Activated CD4-positive, alpha-beta memory T cell treated with anti-CD3 and anti-CD28 coated beads for 36 hours (primary cell): ENCODE measurements around the gene PHB1. TPM values are rescaled to one million over a fixed set of nuclear protein-coding genes. Genes with fewer than 3 reads are reported as not detected.
A peak's percentile ranks its signal among the peaks of the same experiment; 100 is the strongest.

Experiments used
- CTCF ChIA-PET: fragments of 350-600 bp; sonication (Branson Sonifier 250); formaldehyde crosslinking; loops from one replicate; lab custom pipeline; 2021; ENCODE audit warnings: antibody characterized with exemption, inconsistent platforms; lab: Charles Lee
- POLR2A ChIA-PET: fragments of 350-600 bp; sonication (Branson Sonifier 250); formaldehyde crosslinking; loops from one replicate; lab custom pipeline; 2021; ENCODE audit warnings: antibody characterized with exemption; lab: Charles Lee
- DNase-seq: peaks from one replicate; pipeline ENCODE4 v3.0.0-alpha.2; 2020
- H3K27ac Mint-ChIP-seq: one replicate; pipeline ENCODE4 v1.8.0; 2021; ENCODE audit warnings: mixed read lengths
- H3K27me3 Mint-ChIP-seq: one replicate; pipeline ENCODE4 v1.8.0; 2021; ENCODE audit warnings: mixed read lengths
- H3K36me3 Mint-ChIP-seq: one replicate; pipeline ENCODE4 v1.8.0; 2021; ENCODE audit warnings: mixed read lengths
- H3K4me1 Mint-ChIP-seq: one replicate; pipeline ENCODE4 v1.8.0; 2021; ENCODE audit warnings: low read depth, mixed read lengths
- H3K4me3 Mint-ChIP-seq: one replicate; pipeline ENCODE4 v1.8.0; 2021; ENCODE audit warnings: mild to moderate bottlenecking, mixed read lengths
- H3K9me3 Mint-ChIP-seq: one replicate; pipeline ENCODE4 v1.8.0; 2021; ENCODE audit warnings: mixed read lengths
- intact Hi-C: fragments of 100-400 bp; cut with micrococcal nuclease; formaldehyde crosslinking; loops from one replicate; pipeline ENCODE4 v1.15.1; 2023
- total RNA-seq, 2 experiments: library from RNA; stranded (reverse); gene quantifications; one replicate each; pipeline ENCODE4 v1.2.3, GENCODE V29; 2021

Gene PHB1
- total RNA-seq, 2 experiments from 2014 or later: 280 to 295 TPM

- intact Hi-C loops: loop anchor here (1.0 kb wide), 1 partner anchor 15 kb away; no protein-coding TSS in a partner anchor
- ChIA-PET CTCF (interaction anchor here (0.8 to 4.0 kb wide), 12 partner anchors 10 to 326 kb away, joined by 3 to 27 read pairs (median 4); no protein-coding TSS in a partner anchor), POLR2A (interaction anchor here (0.9 to 5.1 kb wide), 2 partner anchors 16 to 43 kb away, joined by 3 to 26 read pairs; no protein-coding TSS in a partner anchor)
- Mint-ChIP-seq H3K9me3 (no peaks in the 10 kb centered on the region), H3K27me3 (no peaks in the 10 kb centered on the region), H3K27ac (peak overlapping the region; percentile 59), H3K4me3 (peak overlapping the region; percentile 50), H3K4me1 (peaks cover 47% of the 10 kb centered on the region), H3K36me3 (peaks cover 3% of the 10 kb centered on the region)
- DNase-seq: peak; percentile 39
Measured at GRCh38 chr17:49358641-49359247, 55.9 kb downstream of the PHB1 start.

- H3K4me3 Mint-ChIP-seq: no peak overlapping the region
- H3K27ac Mint-ChIP-seq: peak overlapping the region; percentile 18
- no peaks in the 10 kb centered on the region for H3K9me3 Mint-ChIP-seq
- intact Hi-C loops: no loop called here
- peaks cover 3% of the 10 kb centered on the region for H3K36me3 Mint-ChIP-seq
- no peaks in the 10 kb centered on the region for H3K27me3 Mint-ChIP-seq
- DNase-seq: no peak
- ChIA-PET POLR2A (interaction anchor here (0.6 to 5.1 kb wide), 2 partner anchors 14 to 17 kb away, joined by 3 to 26 read pairs; no protein-coding TSS in a partner anchor), CTCF (interaction anchor here (1.0 to 4.0 kb wide), 5 partner anchors 11 to 325 kb away, joined by 3 to 27 read pairs (median 11); no protein-coding TSS in a partner anchor)
- peaks cover 53% of the 10 kb centered on the region for H3K4me1 Mint-ChIP-seq
Measured at GRCh38 chr17:49357516-49357915, 57.2 kb downstream of the PHB1 start.

- intact Hi-C loops: no loop called here
- Mint-ChIP-seq H3K4me3 (no peak overlapping the region), H3K4me1 (peaks cover 57% of the 10 kb centered on the region), H3K36me3 (peaks cover 3% of the 10 kb centered on the region), H3K9me3 (no peaks in the 10 kb centered on the region), H3K27ac (no peak overlapping the region), H3K27me3 (no peaks in the 10 kb centered on the region)
- no peak for DNase-seq
- ChIA-PET CTCF (no interaction called here), POLR2A (no interaction called here)
Measured at GRCh38 chr17:49356320-49356719, 58.4 kb downstream of the PHB1 start.

Other genes with a start within 250 kb of the PHB1 start
- gene GNGT2, start 204.3 kb downstream of the PHB1 start, total RNA-seq: 10 to 100 TPM; 23.2 to 29.0 TPM
- 10 to 100 TPM; 19.7 to 19.8 TPM for gene ABI3, start 204.2 kb downstream of the PHB1 start, total RNA-seq
- not detected for gene PHOSPHO1, start 184.1 kb downstream of the PHB1 start, total RNA-seq
- gene ZNF652, start 52.6 kb downstream of the PHB1 start, total RNA-seq: 1 to 10 TPM; 5.7 to 7.2 TPM
- under 1 TPM; 0.17 to 0.21 TPM for gene NGFR, start 80.4 kb upstream of the PHB1 start, total RNA-seq
- under 1 TPM in 1 of 2 experiments, not detected in 1; 0.10 TPM for gene NXPH3, start 161.0 kb upstream of the PHB1 start, total RNA-seq